ENCODE results near the gene ANXA9.

DNA sequence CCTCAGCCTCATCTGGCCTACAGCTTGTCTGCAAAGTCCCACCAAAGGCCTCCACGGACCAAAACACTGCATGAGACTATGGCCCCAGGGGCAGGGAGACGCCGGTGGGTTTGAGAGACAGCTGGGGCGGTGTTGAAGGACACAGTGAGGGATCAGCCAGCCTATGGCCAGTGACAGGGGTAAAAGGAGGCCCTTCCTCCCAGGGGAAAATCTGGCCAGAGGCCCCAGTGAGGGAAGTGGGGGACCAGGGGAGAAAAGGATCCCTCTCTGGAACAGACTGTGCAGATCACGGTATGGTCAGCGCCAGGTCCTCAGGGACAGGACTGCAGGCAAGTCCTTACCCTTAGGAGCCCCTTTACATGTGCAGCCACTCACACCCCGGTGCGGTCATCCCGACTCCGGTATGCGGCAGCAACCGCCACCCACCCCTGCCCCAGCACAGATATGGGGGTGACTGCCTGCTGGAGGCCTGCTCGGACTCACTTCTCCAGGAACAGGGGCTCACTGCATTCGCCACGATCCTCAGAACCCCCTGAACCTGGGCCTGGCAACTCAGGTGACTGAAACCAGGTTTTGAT lies 8.7 kb upstream of the ANXA9 start:
- TF ChIP-seq, protein P1, sequence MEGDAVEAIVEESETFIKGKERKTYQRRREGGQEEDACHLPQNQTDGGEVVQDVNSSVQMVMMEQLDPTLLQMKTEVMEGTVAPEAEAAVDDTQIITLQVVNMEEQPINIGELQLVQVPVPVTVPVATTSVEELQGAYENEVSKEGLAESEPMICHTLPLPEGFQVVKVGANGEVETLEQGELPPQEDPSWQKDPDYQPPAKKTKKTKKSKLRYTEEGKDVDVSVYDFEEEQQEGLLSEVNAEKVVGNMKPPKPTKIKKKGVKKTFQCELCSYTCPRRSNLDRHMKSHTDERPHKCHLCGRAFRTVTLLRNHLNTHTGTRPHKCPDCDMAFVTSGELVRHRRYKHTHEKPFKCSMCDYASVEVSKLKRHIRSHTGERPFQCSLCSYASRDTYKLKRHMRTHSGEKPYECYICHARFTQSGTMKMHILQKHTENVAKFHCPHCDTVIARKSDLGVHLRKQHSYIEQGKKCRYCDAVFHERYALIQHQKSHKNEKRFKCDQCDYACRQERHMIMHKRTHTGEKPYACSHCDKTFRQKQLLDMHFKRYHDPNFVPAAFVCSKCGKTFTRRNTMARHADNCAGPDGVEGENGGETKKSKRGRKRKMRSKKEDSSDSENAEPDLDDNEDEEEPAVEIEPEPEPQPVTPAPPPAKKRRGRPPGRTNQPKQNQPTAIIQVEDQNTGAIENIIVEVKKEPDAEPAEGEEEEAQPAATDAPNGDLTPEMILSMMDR (IDR thresholded peaks at IDR 0.05; ENCODE audit: insufficient read depth, low read depth, low read length): no peak
- no peak for TF ChIP-seq EZH2 (IDR thresholded peaks at IDR 0.05; ENCODE audit: insufficient read depth, low read length)

Measured in astrocyte (in vitro differentiated cells and primary cell).